ENCODE results near the gene SCARB2.
"Not testable (repeated sequence)": the region's sequence is repeated elsewhere in the genome, so short reads cannot be mapped to it uniquely, and the experiment has no call there.

Gene SCARB2
- 773 to 1,457 (median 1,039) reads per million in 17 experiments for total RNA-seq

DNA sequence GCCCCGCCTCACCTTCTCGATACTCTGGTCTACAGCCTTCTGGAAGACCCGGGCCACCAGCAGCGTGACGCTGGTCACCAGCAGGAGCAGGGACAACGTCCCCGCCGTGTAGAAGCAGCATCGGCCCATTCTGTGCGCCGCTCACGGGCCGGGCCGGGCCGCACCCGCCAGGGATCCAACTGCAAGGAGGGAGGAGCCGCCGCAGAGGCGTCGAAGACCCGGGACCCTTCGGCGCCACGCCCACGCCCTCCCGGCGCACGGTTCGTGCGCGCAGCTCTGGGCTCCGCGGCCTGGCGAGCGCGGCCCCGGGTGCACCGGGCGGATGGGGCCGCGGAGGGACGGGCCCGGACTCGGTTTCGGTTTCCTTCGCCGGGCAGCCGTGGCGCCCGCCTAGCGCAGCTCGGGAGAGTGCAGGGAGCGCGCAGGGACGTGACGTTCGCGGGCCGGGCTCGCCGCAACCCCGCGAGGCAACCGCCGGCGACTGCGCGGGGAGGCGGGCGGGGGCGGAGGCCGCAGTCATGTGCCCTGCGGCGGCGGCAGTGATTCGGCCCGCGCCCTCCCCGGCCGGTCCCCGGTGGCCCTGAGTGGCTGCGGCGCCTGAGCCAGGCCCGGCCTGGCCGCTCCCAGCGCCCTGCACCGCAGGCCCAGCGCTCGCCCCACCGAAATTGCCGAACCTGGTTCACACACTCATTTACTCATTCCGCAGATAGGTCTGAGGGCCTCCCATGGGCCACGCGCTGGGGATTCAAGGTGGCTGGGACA, at the start of gene SCARB2:
TSS of gene SCARB2 (minus strand) at position 410 of the 762 bp plus-strand sequence. CDS start at position 129, 281 bp downstream.
- DNase-seq: peak; percentile 93 to 97 (median 95)

DNA sequence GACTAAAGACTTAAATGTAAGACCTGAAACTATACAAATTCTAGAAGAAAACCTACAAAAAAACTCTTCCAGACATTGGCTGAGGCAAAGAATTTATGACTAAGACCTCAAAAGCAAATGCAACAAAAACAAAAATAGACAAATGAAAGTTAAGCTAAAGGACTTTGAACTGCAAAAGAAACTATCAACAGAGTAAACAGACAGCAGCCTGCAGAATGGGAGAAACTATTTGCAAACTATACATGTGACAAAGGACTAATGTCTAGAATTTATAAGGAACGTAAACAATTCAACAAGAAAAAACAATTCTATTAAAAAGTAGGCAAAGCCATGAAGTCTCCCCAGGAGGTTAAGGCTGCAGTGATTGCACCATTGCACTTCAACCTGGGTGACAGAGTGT, 46.9 kb upstream of the SCARB2 start:
- DNase-seq: no peak

DNA sequence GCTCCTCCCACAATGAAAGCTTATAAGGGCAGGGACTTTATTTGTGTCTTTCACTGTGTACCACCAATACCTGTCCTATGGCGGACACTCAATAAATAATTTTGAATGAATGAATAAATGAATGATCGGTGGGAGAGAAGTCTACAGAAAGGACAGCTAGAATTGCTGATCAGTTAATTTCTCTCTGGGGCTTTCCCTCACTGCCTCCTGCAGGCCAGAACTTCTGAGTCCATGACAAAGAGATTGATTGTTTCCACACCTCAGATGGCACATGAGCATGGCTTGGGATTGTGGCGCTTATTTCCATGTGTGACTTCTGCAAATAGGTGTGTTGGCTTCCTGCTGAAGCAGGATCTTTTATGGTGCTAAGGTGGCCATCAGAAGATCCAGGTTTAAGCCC, 44.2 kb upstream of the SCARB2 start:
- no peak for DNase-seq

GRCh38 chr4:76256968-76257367, 43.3 kb upstream of the SCARB2 start:
- no peak for DNase-seq

DNA sequence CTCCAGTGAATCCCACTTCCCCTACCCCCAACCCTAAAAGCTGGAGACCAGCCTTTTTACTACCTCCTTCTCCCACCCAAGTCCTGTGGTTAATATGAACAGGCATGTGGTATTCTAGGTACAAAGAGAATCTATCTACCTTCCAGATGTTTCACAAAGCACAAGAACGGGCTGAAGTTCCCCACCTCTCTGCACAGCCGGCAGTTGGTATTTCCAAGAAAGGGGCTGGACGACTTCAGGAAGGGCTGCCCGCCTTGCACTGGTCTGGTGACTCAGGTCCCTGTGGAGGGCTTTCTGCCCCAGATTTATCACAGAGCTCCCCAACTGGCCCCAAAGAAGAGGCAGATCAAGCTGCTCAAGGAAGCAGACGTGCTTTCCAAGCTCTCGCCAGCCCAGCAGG, 42.4 kb upstream of the SCARB2 start:
- no peak for DNase-seq

DNA sequence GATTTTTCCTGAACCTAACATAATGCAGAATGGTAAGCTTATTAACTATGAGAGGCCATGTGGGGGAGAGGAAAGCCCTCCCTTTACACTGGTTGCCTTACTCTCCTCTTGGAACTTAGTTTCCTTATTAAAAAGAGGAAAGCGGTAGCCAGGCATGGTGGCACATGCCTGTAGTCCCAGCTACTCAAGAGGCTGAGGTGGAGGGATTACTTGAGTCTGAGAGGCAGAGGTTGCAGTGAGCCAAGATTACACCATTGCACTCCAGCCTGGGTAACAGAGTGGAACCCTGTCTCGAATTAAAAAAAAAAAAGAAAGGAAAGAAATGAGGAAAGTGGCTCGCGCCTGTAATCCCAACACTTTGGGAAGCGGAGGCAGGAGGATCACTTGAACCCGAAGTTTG, 39.9 kb upstream of the SCARB2 start:
- DNase-seq: no peak

DNA sequence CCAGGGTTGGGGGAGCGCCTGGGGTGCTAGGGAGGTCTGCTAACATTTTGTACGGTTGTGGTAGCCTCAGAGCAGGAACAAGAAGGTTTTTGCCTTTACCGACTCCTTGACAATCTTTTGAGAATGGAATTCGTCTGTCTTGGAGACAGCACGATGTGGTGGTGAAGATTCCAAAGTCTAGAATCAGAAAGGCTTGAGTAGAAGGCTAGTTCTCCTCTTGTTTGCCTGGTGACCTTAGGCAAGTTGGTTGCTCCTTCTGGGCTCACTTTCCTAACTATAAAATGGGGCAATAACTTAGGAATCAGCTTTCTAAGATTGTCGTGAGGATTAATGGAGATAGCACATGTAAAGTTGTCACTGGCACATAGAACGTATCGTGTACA, 38.6 kb upstream of the SCARB2 start:
- DNase-seq: no peak

- peak; percentile 72 to 86 (median 74) for DNase-seq
Measured at GRCh38 chr4:76251441-76252270, 38.0 kb upstream of the SCARB2 start, which contains the start of gene FAM47E. FAM47E (plus strand) TSS chr4:76251721; CDS start chr4:76251747, 26 bp downstream.

- no peak for DNase-seq
Measured at GRCh38 chr4:76250962-76251361, 37.3 kb upstream of the SCARB2 start.

DNA sequence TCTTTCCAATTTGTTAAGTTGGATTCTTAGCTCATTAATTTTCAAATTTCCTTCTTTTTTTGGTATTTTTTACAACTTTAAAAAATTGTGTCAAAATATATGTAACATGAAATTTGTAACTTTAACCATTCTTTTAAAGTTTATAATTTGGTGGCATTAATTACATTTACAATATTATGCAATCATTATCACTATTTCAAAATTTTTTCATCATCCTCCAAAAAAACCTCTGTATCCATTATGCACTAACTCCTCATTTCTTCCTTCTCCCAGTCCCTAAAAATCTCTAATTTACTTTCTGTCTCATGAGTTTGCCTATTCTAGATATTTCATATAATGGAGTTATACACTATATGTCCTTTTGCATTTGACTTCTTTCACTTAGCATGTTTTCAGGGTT, 33.2 kb upstream of the SCARB2 start:
- no peak for DNase-seq

DNA sequence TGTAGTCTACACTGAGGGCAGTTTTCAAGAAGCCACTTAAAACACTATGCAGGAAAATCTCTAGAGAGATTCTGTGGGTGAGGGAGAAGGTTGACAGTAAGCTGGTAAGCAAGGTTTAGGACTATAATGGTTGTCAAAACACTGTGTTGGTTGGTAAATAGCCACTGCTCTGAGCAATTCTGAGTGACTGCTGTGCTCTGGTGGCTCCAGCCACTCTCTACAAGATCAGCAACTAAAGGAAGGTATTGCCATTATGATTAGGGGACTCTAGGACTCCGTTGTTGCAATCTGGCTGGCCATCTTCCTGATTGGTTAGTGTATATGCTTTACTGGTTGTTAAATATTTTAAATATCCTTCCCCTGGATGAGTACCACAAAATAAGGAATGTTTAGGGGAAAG, 32.4 kb upstream of the SCARB2 start:
- DNase-seq: no peak

GRCh38 chr4:76243877-76244276, 30.3 kb upstream of the SCARB2 start:
- not testable (repeated sequence) for DNase-seq

DNA sequence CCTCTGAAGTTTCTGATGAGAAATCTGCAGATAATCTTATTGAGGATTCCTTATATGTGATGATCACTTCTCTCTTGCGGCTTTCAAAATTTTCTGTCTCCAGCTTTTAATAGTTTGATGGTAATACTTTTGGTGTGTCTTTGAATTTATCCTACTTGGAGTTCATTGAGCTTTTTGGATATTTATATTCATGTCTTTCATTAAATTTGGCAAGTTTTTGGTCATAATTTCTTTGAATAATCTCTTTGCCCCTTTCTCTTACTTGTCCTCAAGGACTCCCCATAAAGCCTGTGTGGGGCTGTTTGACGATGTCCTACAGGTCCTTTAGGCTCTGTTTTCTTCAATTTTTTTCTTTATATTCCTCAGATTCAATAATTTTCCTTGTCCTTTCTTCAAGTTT, 26.6 kb upstream of the SCARB2 start:
- DNase-seq: no peak

DNA sequence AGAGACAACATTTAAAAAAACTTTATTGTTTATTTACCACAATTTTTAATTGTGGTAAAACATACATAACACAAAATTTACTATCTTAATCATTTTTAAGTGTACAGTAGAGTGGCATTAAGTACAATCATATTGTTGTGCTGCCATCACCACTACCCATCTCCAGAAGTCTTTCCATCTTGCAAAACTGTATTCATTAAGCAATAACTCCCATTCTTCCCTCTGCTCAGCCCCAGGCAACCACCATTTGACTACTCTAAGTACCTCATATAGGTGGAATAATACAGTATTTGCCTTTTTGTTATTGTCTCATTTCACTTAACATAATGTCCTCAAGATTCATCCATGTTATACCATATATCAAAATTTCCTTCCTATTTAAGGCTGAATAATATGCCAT, 25.1 kb upstream of the SCARB2 start:
- DNase-seq: no peak

DNA sequence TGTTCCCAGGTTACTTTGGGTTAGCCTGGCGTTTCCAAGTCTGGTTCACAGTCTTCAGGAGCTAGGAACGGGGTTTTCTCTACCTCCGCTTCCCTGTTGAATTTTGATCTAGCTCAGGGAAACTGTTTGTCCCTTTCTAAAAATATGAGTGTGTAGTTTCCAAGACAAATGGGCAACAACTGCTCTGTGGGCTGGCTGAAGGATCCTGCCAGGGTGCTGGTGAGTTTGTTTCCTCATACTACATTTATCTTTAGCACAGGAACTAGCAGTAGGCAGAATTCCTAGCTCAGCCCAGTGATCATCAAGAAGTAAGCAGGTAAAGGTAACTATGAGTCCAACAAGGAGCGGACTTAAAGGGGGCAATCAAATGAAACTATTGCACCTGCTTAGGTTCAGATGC, 24.6 kb upstream of the SCARB2 start:
- DNase-seq: no peak

GRCh38 chr4:76235915-76236314, 22.3 kb upstream of the SCARB2 start:
- no peak for DNase-seq

GRCh38 chr4:76235407-76235806, 21.8 kb upstream of the SCARB2 start:
- no peak for DNase-seq

- no peak for DNase-seq
Measured at GRCh38 chr4:76234679-76235044, 21.0 kb upstream of the SCARB2 start.

DNA sequence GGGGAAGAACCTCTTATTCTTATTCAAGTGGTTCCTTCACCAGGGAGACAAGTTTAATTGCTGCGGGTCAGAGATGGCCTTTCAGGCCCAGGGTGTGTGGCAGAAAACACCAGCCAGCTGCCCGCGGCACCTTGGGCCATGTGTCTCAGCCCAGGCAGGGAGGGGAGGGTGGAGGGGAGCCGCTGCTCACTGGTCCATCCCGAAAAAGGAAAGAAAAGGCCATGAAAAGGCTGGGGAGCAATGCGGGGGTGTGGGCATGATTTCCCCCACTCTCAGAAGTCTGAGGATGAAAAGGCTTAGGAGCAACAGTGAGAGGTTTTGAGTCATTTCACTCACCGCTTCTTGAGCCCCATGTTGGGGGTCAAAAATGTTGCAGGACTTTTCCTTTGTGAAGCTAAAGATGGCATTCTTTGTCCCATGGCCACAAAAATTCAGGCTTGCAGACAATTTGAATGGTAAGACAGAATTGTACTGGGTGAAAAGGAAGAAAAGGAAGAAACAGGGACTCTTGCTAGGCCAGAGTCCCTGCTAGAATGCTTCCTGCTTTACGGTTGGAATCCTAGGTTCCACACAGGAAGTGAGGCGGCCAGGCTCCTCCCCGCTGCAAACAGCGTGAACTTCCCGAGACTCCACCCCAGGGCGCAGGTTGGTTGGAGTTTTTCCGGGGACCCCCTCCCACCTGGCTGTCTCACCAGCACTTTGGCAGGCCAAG, 20.5 kb upstream of the SCARB2 start:
- peak in 1 of 4 experiments; percentile 25 for DNase-seq

- DNase-seq: no peak
Measured at GRCh38 chr4:76233529-76233928, 19.9 kb upstream of the SCARB2 start.

DNA sequence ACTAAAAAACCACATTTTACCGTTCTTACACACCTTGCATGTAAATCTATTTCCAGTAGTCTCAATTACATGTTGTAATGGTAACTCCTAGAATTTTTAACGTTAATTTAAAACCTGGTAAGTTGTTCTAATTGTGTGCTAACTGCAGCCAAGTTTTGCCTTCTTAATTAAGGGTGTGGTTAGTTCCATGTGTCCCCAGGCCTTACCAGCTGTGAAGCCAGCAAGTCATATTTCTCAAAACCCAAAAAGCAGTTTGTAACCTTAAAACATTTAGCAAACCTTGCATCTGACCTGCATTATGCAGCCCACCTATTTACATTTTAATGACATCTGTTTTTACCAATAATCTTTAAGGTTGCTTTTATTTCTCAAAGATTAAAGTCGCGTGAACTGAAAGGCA, 19.5 kb upstream of the SCARB2 start:
- no peak for DNase-seq

GRCh38 chr4:76232681-76233080, 19.1 kb upstream of the SCARB2 start:
- DNase-seq: no peak

DNA sequence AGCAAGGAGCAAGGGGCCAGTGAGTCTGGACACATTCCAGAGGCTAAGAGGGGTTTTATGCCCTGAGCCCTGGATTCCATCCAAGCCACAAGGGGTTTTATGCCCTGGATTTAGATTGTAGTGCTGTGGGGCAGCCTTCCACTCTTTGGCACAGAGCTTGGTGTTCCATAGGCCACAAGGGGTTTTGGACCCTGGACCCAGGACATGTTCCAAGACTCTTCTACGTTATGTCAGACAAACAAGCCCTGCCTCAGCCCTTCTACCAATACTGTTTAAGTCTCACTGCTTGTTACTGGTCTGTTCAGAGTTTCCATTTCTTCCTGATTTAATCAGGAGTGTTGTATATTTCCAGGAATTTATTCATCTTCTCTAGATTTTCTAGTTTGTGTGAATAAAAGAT, 12.8 kb upstream of the SCARB2 start:
- DNase-seq: no peak

Data from suppressor macrophage (primary cell).